Measurements from ENCODE around the gene PPP2R3A. TPM values are rescaled to one million over a fixed set of nuclear protein-coding genes. Genes with fewer than 3 reads are reported as not detected.
"Not testable (repeated sequence)": the region's sequence is repeated elsewhere in the genome, so short reads cannot be mapped to it uniquely, and the experiment has no call there.

PPP2R3A gene
- total RNA-seq, 2 donors from 2014 or later = 11.2 to 22.4 TPM

DNA sequence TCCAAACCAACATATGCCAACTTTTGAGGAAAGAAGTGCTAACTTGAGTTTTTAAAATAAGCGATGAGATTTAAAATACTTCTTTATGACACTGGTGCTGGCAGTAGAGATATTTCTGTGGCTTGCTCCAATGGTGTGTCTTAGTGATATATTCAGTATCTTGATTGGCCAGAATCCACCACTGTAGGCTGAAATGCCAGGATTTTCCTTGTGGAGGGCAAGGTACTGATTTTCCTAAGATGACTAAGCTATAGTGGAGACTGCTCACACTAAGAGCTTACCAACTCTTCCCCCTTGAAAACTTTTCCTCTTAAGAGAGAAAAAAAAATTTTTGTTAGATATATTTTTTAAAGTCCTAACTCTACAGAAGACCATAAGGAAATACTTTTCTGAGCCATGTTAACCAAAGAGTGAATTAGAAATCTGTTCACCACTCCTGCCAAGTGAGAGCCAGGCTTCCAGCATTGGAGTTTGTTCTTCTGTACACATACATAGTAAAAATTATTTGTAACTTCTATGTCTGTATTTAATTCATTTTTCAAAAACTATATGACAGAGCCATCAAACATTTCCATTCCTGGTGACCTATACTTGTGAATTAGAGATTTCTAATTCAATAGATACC, 109.1 kb downstream of the PPP2R3A start:
- Histone ChIP-seq H3K27ac (no peak overlapping the region), H3K4me3 (no peak overlapping the region), H3K9me3 (no peaks in the 10 kb centered on the region), H3K4me1 (no peaks in the 10 kb centered on the region), H3K27me3 (no peaks in the 10 kb centered on the region), H3K36me3 (replicated peaks in 1 of 2; ENCODE audit: insufficient read depth in 1 of 2, low read depth in 2 of 2) (no peaks in the 10 kb centered on the region)
- TF ChIP-seq, protein P1, sequence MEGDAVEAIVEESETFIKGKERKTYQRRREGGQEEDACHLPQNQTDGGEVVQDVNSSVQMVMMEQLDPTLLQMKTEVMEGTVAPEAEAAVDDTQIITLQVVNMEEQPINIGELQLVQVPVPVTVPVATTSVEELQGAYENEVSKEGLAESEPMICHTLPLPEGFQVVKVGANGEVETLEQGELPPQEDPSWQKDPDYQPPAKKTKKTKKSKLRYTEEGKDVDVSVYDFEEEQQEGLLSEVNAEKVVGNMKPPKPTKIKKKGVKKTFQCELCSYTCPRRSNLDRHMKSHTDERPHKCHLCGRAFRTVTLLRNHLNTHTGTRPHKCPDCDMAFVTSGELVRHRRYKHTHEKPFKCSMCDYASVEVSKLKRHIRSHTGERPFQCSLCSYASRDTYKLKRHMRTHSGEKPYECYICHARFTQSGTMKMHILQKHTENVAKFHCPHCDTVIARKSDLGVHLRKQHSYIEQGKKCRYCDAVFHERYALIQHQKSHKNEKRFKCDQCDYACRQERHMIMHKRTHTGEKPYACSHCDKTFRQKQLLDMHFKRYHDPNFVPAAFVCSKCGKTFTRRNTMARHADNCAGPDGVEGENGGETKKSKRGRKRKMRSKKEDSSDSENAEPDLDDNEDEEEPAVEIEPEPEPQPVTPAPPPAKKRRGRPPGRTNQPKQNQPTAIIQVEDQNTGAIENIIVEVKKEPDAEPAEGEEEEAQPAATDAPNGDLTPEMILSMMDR (IDR thresholded peaks at IDR 0.05) = no peak
- no peak for TF ChIP-seq POLR2A (IDR thresholded peaks at IDR 0.05)
- ATAC-seq (no peak), DNase-seq (no peak)
- intact Hi-C loops (cut with DNase I) = loop anchor here (5.0 kb wide), 1 partner anchor 938 kb away; no protein-coding TSS in a partner anchor
- WGBS, 2 donors = 71 to 74% methylated on average over 1 of the region's 1 CpG

DNA sequence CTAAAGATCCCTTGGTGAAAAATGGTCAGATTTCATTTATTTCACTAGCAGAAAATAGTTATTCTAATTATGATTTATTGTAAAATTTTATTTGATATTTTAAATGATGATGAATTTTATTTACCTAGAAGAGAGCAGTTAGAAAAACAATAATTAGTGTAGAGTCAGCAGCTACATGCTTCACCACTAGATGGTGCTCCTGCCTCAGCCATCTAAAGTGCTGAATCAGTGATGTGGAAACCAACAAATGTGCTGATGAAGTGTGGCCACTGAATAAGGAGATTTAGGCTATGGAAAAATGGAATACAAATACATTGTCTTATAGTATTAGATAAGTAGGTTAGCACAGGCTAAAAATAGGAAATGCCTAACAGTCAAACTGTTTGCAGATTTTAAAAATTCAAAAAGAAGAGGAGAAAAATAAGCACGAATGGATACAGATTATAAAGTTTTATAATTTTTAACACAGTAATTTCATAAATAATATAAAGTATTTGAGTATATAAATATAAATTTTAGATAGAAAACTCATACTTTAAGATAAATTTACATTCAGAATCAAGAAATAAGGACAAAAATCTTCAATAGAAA, 109.8 kb downstream of the PPP2R3A start:
- 51 to 52% methylated on average over 1 of the region's 1 CpG for WGBS, 2 donors
- Histone ChIP-seq H3K27me3 (no peaks in the 10 kb centered on the region), H3K4me3 (no peak overlapping the region), H3K9me3 (no peaks in the 10 kb centered on the region), H3K36me3 (replicated peaks in 1 of 2; ENCODE audit: insufficient read depth in 1 of 2, low read depth in 2 of 2) (no peaks in the 10 kb centered on the region), H3K27ac (no peak overlapping the region), H3K4me1 (no peaks in the 10 kb centered on the region)
- TF ChIP-seq POLR2A (IDR thresholded peaks at IDR 0.05) = no peak
- TF ChIP-seq, protein P1 (IDR thresholded peaks at IDR 0.05) = peak; percentile 72 to 97 (median 97)
- peak; percentile 71 to 80 (median 78) for DNase-seq
- peak; percentile 84 for ATAC-seq
- intact Hi-C loops (cut with DNase I) = no loop called here

DNA sequence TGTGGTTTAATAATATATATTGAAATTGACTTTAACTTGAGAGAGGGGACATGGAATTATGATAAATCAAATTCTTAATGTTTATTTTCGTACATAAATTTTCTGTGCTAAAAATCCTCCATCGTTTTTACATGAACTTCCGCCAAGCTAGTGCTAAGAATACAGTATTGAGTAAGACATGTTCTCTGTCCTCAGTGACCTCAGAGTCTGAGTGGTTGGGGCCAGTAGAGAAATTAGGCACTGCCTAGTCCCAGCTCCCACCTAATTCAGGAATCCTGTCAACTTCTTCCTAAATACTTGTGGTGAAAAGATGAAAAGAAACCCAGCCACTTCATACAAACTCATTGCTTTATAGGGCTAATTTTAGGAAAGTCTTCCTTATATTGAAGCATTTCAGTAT, 110.3 kb downstream of the PPP2R3A start:
- 40 to 51% methylated on average over 3 of the region's 3 CpGs for WGBS, 2 donors
- no peak for TF ChIP-seq POLR2A (IDR thresholded peaks at IDR 0.05)
- Histone ChIP-seq H3K4me3 (no peak overlapping the region), H3K27me3 (no peaks in the 10 kb centered on the region), H3K36me3 (replicated peaks in 1 of 2; ENCODE audit: insufficient read depth in 1 of 2, low read depth in 2 of 2) (no peaks in the 10 kb centered on the region), H3K4me1 (no peaks in the 10 kb centered on the region), H3K9me3 (no peaks in the 10 kb centered on the region), H3K27ac (no peak overlapping the region)
- DNase-seq = no peak
- intact Hi-C loops (cut with DNase I) = no loop called here
- no peak for ATAC-seq

DNA sequence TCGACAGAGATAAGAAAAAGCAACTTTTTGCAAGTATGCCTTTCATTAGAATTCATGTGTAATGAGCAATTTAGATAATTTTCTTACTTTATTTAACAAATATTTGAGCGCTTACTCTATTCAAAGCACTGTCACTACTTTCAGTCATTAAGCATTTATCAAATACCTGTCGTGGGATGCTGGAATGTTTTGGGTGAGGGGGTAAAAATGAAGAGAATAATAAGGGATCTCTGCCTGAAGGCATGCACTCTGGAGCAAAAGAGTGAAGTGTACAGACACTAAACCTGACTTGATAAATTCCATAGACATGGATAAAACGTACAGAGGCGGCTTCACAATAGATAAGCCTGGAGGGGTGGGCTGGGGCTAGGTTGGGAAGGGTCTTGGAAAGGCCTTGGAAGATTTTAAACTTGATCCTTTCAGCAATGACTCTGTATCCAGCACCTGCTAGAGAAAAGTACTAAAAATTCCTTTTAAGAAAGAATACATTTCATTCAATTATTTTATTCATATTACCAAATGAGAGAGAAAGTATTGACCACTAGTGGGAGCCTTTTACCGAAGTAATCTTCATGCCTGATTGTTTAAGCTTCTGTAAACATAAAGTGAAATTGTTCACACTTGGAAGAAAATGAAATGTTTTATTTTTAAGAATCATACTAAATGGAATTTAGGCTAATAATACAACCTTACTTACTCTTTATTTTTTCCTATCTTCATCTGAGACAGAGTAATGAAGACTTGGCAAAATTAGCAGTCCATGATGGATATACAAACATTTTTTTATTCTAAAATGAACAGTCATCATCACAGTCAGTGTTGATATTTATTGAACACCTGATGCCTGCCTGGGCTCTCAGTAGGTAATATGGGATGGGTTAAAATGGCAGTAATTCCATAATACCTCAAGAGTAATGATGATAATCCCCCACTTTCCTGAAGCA, 113.2 kb downstream of the PPP2R3A start:
- DNase-seq = no peak
- intact Hi-C loops (cut with DNase I) = no loop called here
- TF ChIP-seq POLR2A (IDR thresholded peaks at IDR 0.05) = no peak
- TF ChIP-seq, protein P1 (IDR thresholded peaks at IDR 0.05) = peak in 6 of 7 experiments; percentile 48 to 73 (median 61)
- H3K36me3 ChIP-seq (replicated peaks in 1 of 2; ENCODE audit: insufficient read depth in 1 of 2, low read depth in 2 of 2) = no peaks in the 10 kb centered on the region
- WGBS, 2 donors = 60 to 67% methylated on average over 6 of the region's 6 CpGs
- H3K27ac ChIP-seq = no peak overlapping the region
- H3K4me1 ChIP-seq = no peaks in the 10 kb centered on the region
- H3K27me3 ChIP-seq = no peaks in the 10 kb centered on the region
- no peak for ATAC-seq
- no peaks in the 10 kb centered on the region for H3K9me3 ChIP-seq
- H3K4me3 ChIP-seq = no peak overlapping the region

DNA sequence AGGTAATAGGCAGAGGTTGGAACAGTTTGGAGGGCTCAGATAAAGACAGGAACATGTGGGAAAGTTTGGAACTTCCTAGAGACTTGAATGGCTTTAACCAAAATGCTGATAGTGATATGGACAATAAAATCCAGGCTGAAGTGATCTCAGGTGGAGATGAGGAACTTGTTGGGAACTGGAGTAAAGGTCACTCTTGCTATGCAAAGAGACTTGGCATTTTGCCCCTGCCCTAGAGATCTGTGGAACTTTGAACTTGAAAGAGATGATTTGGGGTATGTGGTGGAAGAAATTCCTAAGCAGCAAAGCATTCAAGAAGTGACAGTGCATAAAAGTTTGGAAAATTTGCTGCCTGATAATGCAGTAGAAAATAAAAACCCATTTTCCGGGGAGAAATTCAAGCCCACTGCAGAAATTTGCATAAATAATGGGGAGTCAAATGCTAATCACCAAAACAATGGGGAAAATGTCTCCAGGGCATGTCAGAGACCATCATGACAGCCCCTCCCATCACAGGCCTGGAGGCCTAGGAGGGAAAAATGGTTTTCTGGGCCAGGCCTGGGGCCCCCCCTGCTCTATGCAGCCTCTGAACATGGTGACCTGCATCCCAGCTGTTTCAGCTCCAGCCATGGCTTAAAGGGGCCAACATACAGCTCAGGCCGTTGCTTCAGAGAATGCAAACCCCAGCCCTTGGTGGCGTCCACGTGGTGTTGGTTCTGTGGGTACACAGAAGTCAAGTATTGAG, 118.3 kb downstream of the PPP2R3A start:
- ATAC-seq; H3K36me3 ChIP-seq (replicated peaks in 1 of 2; ENCODE audit: insufficient read depth in 1 of 2, low read depth in 2 of 2); H3K9me3 ChIP-seq; H3K4me3 ChIP-seq; H3K27ac ChIP-seq; H3K4me1 ChIP-seq; H3K27me3 ChIP-seq: not testable (repeated sequence)
- 95 to 100% methylated on average over 2 to 4 of the region's 4 CpGs for WGBS, 2 donors
- intact Hi-C loops (cut with DNase I) = loop anchor here (10.0 kb wide), 1 partner anchor 161 kb away; no protein-coding TSS in a partner anchor
- peak in 1 of 4 donors; percentile 28 for DNase-seq

DNA sequence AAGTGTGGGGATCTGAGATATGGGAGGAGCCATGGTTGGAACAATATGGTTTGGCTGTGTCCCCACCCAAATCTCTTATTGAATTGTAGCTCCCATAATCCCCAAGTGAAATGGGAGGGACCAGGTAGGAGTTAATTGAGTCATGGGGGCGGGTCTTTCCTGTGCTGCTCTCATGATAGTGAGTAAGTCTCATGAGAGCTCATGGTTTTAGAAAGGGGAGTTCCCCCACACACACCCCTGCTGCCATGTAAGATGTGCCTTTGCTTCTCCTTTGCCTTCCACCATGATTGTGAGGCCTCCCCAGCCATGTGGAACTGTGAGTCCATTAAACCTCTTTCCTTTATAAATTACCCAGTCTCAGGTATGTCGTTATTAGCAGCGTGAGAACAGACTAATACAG, 119.5 kb downstream of the PPP2R3A start:
- H3K4me3 ChIP-seq; H3K36me3 ChIP-seq (replicated peaks in 1 of 2; ENCODE audit: insufficient read depth in 1 of 2, low read depth in 2 of 2); H3K27ac ChIP-seq; ATAC-seq; DNase-seq; H3K9me3 ChIP-seq; H3K4me1 ChIP-seq; H3K27me3 ChIP-seq: not testable (repeated sequence)
- intact Hi-C loops (cut with DNase I) = loop anchor here (10.0 kb wide), 1 partner anchor 160 kb away; no protein-coding TSS in a partner anchor
- 100% methylated on average over 3 of the region's 3 CpGs for WGBS, 2 donors

Data from body of pancreas (tissue), 4 donors.